HFFc6 (cell line): ENCODE measurements around the gene EPHB4. TPM values are rescaled to one million over a fixed set of nuclear protein-coding genes. Genes with fewer than 3 reads are reported as not detected.

Experiments used
- DNase-seq: peaks from one replicate; pipeline ENCODE4 v3.0.0-alpha.2; 2018
- H3K27ac Mint-ChIP-seq: 2 replicates; pipeline ENCODE4 v1.8.0; 2020; ENCODE audit warnings: mild to moderate bottlenecking, mixed read lengths
- H3K27me3 Mint-ChIP-seq: 2 replicates; pipeline ENCODE4 v1.8.0; 2021; ENCODE audit warnings: mild to moderate bottlenecking, moderate library complexity, mixed read lengths; ENCODE audit not compliant: insufficient read depth
- H3K36me3 Mint-ChIP-seq: 2 replicates; pipeline ENCODE4 v1.8.0; 2021; ENCODE audit warnings: low read depth, mixed read lengths
- H3K4me1 Mint-ChIP-seq: 2 replicates; pipeline ENCODE4 v1.8.0; 2020; ENCODE audit warnings: low read depth, mixed read lengths
- H3K4me3 Mint-ChIP-seq: 2 replicates; pipeline ENCODE4 v1.8.0; 2020; ENCODE audit warnings: mild to moderate bottlenecking, moderate library complexity, mixed read lengths
- H3K9me3 Mint-ChIP-seq: 2 replicates; pipeline ENCODE4 v1.8.0; 2020; ENCODE audit warnings: mild to moderate bottlenecking, mixed read lengths
- CTCF ChIP-seq: fragments of 200-600 bp; sonication (generic); IDR thresholded peaks from 2 replicates; pipeline ENCODE4 v1.5.0; 2021; ENCODE audit warnings: antibody characterized with exemption, mild to moderate bottlenecking
- total RNA-seq, 6 experiments: library from RNA; stranded (reverse); fragmentation: NEBNext Ultra II Directional; extraction: Animal tissue kit (Norgen Biotek cat#: 25700); gene quantifications; 2 replicates in 1 of 6; 3 replicates in 5 of 6; pipeline ENCODE4 v1.2.3, GENCODE V29; 2021

The EPHB4 gene
- total RNA-seq, 6 experiments from 2014 or later, result 3.8 to 10.0 (median 4.6) TPM

- TF ChIP-seq CTCF, result no peak
- no peak for DNase-seq
- H3K9me3 Mint-ChIP-seq, result no peaks in the 10 kb centered on the region
- H3K4me1 Mint-ChIP-seq, result peaks cover 12% of the 10 kb centered on the region
- H3K4me3 Mint-ChIP-seq, result no peak overlapping the region
- H3K27me3 Mint-ChIP-seq, result no peaks in the 10 kb centered on the region; the same call in none of the 2 replicates
- no peak overlapping the region for H3K27ac Mint-ChIP-seq
- peaks cover 18% of the 10 kb centered on the region for H3K36me3 Mint-ChIP-seq
Measured at GRCh38 chr7:100864263-100864845, 37.0 kb upstream of the EPHB4 start.

GRCh38 chr7:100863406-100863950 lies 36.2 kb upstream of the EPHB4 start:
- H3K9me3 Mint-ChIP-seq, result no peaks in the 10 kb centered on the region
- H3K4me3 Mint-ChIP-seq, result no peak overlapping the region
- no peak for DNase-seq
- H3K36me3 Mint-ChIP-seq, result peaks cover 18% of the 10 kb centered on the region
- H3K27me3 Mint-ChIP-seq, result no peaks in the 10 kb centered on the region; the same call in none of the 2 replicates
- peaks cover 12% of the 10 kb centered on the region for H3K4me1 Mint-ChIP-seq
- TF ChIP-seq CTCF, result no peak
- no peak overlapping the region for H3K27ac Mint-ChIP-seq

GRCh38 chr7:100861616-100861985 lies 34.3 kb upstream of the EPHB4 start:
- no peak for TF ChIP-seq CTCF
- Mint-ChIP-seq H3K36me3 (peaks cover 15% of the 10 kb centered on the region), H3K27me3 (no peaks in the 10 kb centered on the region; the same call in none of the 2 replicates), H3K27ac (no peak overlapping the region), H3K4me3 (no peak overlapping the region), H3K9me3 (no peaks in the 10 kb centered on the region), H3K4me1 (peaks cover 7% of the 10 kb centered on the region)
- DNase-seq, result no peak

- Mint-ChIP-seq H3K27me3 (no peaks in the 10 kb centered on the region; the same call in none of the 2 replicates), H3K4me1 (peaks cover 5% of the 10 kb centered on the region; the same call in 1 of the 2 replicates), H3K9me3 (no peaks in the 10 kb centered on the region), H3K27ac (no peak overlapping the region), H3K4me3 (no peak overlapping the region), H3K36me3 (peaks cover 15% of the 10 kb centered on the region)
- TF ChIP-seq CTCF, result no peak
- DNase-seq, result no peak
Measured at GRCh38 chr7:100860702-100861615, 33.6 kb upstream of the EPHB4 start.

DNA sequence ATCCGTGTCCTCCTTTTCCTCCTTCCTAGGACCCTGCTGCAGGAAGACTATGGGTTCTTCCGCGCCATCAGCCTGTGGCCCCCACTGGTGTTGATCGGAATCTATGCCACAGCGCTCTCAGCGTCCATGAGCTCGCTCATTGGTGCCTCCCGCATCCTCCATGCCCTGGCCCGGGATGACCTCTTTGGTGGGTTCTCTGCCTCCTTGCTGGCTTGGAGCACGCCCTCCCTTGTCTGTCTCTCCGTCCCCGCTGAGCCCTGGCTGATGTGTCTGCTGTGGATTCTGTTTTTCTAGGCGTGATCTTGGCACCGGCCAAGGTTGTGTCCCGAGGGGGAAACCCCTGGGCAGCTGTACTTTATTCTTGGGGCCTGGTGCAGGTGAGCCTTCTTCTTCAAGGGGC lies 32.5 kb upstream of the EPHB4 start:
- Mint-ChIP-seq H3K27me3 (no peaks in the 10 kb centered on the region; the same call in none of the 2 replicates), H3K36me3 (peaks cover 15% of the 10 kb centered on the region), H3K27ac (no peak overlapping the region), H3K4me3 (no peak overlapping the region), H3K4me1 (no peaks in the 10 kb centered on the region), H3K9me3 (no peaks in the 10 kb centered on the region)
- no peak for TF ChIP-seq CTCF
- no peak for DNase-seq
